SHP77 (cell line): ENCODE results near the gene GALM.
"Not testable (repeated sequence)": the region's sequence is repeated elsewhere in the genome, so short reads cannot be mapped to it uniquely, and the experiment has no call there.

Source experiments
- DNase-seq, 2 experiments: peaks; one replicate each; lab custom pipeline; 2025; lab: John Stamatoyannopoulos, UW

Gene GALM

DNA sequence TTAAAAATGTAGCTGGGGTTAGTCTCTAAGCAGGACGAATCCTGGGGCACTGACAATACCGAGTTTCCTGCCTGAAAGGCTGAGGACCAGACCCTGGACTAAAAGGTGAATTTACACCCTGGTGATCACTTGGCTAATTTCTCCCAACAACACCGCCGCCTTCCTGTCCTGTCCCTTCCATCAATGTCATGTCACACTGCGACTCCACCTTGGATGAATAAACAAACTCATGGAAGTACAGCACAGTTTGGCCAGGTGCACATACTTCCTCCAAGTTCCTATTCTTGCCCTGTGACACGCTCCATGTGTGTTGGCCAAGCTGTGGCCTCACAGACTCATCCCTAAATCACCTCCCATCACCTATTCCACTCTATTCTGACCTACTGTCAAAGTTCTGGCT, 15.9 kb upstream of the GALM start:
- DNase-seq = no peak

DNA sequence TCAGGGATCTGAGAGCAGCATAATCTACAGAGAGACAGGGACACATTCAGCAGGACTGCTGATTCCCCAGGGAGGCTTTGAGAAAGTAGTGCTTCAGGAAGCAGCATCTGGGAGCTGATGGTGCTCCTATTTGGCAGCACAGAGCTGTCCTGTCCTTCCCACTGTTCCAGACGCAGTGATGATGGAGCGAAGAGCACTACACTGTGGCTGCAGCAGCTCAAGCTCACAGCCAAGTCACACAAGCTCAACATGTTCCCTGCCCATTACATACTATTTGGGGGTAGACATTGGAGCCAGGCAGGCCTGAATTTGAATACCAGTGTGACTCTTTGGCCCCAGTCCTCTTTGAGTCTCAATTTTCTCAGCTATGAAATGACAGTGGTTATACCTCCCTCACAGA, 15.2 kb upstream of the GALM start:
- no peak for DNase-seq

DNA sequence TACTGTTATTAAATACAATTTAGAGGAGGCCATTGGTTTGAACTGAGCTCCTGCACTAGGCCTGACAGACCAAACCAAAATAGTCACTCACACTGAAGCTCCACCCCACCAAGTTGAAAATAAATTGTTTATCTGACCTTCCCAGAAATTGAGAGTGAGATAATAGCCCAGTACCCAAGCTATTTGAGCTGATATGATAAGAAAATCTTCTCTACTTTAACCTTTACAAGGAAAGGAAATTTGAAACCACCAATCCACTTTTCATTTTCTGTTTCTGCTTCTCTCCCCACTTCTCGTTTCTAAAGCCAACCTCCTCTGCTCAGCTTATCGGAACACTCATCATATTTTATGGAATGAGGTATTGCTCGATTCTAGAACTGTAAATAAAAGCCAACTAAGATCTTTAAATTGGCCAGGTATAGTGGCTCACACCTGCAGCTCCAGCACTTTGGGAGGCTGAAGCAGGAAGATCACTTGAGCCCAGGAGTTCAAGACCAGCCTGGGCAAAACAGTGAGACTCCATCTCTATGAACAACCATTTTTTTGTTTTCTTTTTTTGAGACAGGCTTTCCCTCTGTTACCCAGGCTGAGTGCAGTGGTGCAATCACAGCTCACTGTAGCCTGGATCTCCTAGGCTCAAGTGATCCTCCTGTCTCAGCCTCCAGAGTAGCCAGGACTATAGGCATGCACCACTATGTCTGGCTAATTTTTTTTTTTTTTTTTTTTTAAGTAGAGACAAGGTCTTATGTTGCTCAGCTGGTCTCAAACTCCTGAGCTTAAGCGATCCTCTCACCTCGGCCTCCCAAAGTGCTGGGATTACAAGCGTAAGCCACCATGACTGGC, 13.3 kb upstream of the GALM start:
- DNase-seq = no peak

- DNase-seq = no peak
These were observed 12.6 kb upstream of the GALM start for GRCh38 chr2:38653380-38653714.

- DNase-seq = no peak
These were observed 12.0 kb upstream of the GALM start for GRCh38 chr2:38653715-38654527.

DNA sequence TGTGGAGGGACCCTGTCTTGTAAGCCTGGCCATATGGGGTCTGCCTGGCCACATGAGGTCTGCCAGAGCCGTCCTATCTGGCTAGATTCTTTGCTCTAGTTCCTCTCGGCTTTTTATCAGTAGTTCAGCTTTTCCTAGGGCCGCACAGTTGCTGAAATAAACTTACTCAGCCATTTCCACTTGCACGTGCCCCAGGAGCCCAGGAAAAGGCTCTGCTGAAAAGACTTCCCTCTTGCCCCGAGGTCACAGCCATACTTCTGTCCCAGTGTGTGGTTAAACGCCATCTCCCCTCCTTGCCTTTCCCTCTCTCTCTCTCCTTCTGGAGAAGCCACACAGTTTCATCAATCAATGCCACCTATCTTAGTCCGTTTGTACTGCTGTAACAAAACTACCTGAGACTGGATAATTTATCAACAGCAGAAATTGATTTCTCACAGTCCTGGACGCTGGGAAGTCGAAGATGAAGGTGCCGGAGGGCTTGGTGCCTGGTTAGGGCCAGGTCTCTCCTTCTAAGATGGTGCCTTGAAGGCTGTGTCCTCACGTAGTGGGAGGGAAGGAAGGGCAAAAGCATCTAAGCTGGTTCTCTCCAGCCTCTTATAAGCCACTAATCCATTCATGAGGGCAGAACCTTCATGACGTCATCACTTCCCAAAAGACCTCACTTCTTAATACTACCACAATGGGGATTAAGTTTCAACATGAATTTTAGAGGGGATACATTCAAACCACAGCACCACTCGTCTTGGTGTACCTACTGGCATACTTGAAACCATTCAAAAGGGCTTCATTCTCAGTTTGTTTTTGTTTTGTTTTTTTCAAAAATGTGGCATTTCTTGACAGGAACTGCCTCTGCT, 11.2 kb upstream of the GALM start:
- DNase-seq = no peak

DNA sequence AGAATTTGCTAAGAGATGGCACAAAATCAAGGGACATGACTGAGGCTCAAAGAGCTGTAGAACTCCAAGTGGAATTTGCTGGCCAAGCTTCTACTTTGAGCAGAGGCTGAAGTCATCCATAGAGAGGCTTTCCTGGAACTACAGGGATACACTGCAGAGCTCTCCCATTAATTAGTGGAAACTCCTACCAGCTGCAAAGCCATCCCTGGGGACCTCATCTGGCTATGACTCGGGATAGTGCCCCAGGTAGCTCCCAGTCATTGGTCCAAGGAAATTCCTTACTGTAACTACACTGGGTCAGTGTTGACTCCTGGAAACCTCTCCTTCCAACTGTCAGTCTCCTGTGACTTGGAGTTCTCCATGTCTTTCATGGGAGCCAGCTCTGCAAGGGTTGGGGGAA, 10.5 kb upstream of the GALM start:
- DNase-seq = no peak

DNA sequence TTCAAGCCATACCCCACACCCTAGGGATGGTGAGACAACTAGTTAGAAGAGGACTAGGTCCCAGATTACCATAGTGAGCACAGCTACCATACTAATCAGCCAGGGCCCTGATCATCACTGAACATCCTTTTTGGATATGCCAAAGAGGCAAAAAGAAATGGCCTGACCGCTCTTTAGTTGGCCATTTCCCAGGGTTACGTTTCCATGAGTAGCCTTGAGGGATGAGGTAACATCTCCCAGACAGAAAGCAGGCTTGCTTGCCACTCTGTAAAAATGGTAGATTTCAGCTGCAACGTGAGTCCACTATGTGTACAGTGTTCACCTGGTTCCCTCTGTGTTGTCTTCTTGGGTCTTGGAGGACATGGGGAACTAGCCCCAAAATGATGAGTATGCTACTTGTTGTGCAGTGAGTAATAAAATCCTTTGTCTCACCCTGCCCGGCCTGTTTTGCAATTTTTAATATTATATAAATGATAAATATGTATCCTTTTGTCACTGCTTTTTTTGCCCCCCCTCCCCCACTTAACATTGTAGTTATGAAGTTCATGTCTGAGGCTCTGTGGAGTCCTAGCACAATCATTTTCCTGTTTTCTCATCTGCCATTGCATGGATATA, 8.9 kb upstream of the GALM start:
- no peak for DNase-seq

DNA sequence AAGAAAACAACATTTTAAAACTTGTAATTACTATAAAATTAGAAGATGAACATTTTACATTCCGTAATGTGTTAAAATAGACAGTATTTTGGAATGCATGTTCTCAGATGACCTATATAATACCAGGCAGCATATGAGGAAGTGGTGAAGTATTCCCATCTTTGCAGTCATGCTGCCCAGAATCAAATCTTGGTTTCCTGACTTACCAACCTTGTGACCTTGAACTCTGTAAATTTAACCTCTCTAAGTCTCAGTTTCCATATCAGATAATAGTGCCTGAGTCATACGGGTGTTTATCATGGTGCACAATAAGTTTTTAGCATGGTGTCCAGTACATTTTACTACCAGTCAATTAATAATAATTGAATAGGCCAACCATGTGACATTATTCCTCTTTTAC, 7.3 kb upstream of the GALM start:
- DNase-seq = no peak

- DNase-seq = no peak
These were observed 6.8 kb upstream of the GALM start for GRCh38 chr2:38659115-38659514.

GRCh38 chr2:38660282-38660681, 5.6 kb upstream of the GALM start:
- DNase-seq = no peak

DNA sequence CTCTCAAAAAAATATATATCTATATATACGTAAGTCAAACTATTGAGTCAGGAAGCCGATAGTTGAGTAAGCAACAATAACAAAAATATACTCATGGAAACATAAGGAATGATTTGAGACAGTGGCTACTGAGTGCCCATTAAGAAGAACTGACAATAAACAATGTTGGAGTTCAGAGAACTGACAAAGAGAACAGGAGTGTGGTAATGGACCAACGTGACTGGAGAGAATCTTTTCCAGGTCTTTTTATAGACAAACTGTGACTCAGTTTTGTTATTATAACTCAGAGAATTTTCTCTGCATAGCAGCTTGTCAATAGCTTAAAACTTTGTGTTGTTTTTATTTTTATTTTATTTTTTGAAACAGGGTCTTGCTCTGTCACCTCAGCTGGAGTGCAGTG, 4.6 kb upstream of the GALM start:
- no peak for DNase-seq

DNA sequence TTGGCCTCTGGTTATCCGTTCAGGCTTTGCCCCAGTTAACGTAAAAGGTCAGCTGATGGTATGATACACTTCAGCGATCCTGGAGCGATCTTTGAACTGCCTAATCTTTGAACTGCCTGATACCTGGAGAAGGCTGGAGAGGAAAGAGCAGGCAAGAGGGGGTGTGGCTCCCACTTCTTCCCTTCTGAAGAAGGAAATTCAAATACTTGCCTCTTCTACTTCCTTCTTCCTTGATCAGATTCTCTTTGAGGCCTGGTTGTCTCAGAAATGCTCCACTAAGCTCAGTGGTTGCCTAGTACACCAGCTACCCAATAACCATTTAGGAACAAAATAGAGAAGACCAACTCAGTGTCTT, 619 bp downstream of the GALM start:
- DNase-seq = no peak

- no peak for DNase-seq
These were observed 2.2 kb downstream of the GALM start for GRCh38 chr2:38668092-38668491.

DNA sequence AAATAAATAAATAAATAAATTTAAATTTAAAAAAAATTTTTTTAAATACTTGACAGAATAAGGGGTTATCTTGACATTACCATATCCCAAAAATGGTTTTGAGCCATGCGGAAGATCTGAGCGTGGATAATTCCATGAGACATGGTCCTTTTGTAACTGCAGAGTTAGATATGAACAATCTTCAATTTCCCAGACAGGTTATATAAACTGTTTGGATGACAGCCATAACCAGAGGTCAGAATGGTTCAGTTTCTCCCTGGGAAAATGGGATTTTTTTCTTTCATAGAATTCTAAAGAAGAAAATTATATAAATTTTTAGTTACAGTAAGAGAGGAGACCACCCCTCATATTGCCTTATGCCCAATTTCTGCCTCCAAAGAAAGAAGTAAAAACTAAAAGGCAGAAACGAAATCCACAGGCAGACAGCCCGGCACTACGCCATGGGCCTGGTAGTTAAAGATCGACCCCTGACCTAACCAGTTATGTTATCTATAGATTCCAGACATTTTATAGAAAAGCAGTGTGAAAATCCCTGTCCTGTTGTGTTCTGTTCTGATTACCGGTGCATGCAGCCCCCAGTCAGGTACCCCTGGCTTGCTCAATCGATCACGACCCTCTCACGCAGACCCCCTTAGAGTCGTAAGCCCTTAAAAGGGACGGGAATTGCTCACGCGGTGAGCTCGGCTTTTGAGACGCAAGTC, 3.0 kb downstream of the GALM start:
- DNase-seq = no peak

GRCh38 chr2:38671303-38671702, 5.4 kb downstream of the GALM start:
- no peak for DNase-seq

- no peak for DNase-seq
These were observed 6.0 kb downstream of the GALM start for GRCh38 chr2:38671946-38672345.

GRCh38 chr2:38672445-38673391, 6.8 kb downstream of the GALM start:
- no peak for DNase-seq

DNA sequence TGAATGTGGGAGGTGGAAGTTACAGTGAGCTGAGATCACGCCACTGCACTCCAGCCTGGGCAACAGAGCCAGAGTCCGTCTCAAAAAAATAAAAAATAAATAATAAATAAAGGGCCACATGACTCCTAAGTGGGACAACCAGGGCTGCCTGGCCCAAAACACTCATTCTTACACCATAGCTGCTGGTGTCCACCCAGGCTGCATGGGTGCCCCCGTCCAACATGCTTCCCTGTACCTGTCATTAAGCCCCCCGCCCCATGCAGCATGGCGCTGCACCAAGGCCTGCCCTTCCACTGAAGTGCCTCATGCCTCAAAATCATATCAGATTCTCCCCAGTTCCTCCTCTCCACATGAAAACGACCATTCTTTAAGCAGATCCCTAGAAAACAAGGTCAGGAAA, 10.8 kb downstream of the GALM start:
- no peak for DNase-seq

DNA sequence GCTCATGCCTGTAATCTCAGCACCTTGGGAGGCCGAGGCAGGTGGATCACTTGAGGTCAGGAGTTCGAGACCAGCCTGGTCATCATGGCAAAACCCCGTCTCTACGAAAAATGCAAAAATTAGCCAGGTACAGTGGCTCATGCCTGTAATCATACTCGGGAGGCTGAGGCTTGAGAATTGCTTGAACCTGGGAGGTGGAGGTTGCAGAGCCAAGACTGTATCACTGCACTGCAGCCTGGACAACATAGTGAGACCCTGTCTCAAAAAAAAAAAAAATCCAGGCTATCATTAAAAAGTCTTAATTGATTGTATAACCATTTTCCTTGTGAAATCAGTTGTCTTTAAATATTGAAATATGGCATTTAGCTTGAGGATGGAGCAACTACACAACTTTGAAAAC, 15.0 kb downstream of the GALM start:
- DNase-seq = not testable (repeated sequence)
